ENCODE measurements around the gene TAS2R38.

The TAS2R38 gene

GRCh38 chr7:141960687-141961422 is 12.7 kb downstream of the TAS2R38 start:
- Histone ChIP-seq H3K27me3 (ENCODE audit: control insufficient read depth, insufficient read depth, low read length) (no peaks in the 10 kb centered on the region), H3K9me3 (ENCODE audit: control insufficient read depth, insufficient read depth, low read length) (no peaks in the 10 kb centered on the region), H3K36me3 (ENCODE audit: control insufficient read depth, insufficient read depth, low read length) (no peaks in the 10 kb centered on the region), H3K9ac (ENCODE audit: low read depth, low read length) (no peak overlapping the region), H3K4me3 (ENCODE audit: low read depth, low read length) (no peak overlapping the region), H3K4me1 (ENCODE audit: control insufficient read depth, insufficient read depth, low read length) (no peaks in the 10 kb centered on the region)

DNA sequence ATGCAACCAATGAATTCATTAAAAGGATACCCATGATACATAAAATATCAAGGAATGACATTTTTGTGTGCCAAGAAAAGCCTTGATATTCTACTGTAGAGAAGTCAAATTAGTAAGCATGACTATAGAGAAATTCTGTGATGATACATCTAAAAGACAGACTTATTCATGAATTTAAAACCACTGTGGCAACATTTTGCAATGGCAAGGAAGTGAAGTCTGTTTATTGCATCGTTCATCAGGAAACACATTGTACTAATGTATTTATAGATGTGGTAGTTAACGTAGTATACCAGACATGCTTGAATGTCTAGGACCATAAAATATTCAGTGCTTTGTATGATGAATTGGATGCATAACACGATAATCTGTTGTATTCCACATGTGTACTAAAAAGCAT is 17.5 kb downstream of the TAS2R38 start:
- no peaks in the 10 kb centered on the region for H3K9me3 ChIP-seq (ENCODE audit: control insufficient read depth, insufficient read depth, low read length)
- peaks cover 6% of the 10 kb centered on the region for H3K4me1 ChIP-seq (ENCODE audit: control insufficient read depth, insufficient read depth, low read length)
- no peaks in the 10 kb centered on the region for H3K27me3 ChIP-seq (ENCODE audit: control insufficient read depth, insufficient read depth, low read length)
- no peaks in the 10 kb centered on the region for H3K36me3 ChIP-seq (ENCODE audit: control insufficient read depth, insufficient read depth, low read length)
- no peak overlapping the region for H3K9ac ChIP-seq (ENCODE audit: low read depth, low read length)
- H3K4me3 ChIP-seq (ENCODE audit: low read depth, low read length) = no peak overlapping the region

- H3K27me3 ChIP-seq (ENCODE audit: control insufficient read depth, insufficient read depth, low read length) = no peaks in the 10 kb centered on the region
- H3K4me1 ChIP-seq (ENCODE audit: control insufficient read depth, insufficient read depth, low read length) = peaks cover 6% of the 10 kb centered on the region
- no peaks in the 10 kb centered on the region for H3K9me3 ChIP-seq (ENCODE audit: control insufficient read depth, insufficient read depth, low read length)
- H3K9ac ChIP-seq (ENCODE audit: low read depth, low read length) = no peak overlapping the region
- no peak overlapping the region for H3K4me3 ChIP-seq (ENCODE audit: low read depth, low read length)
- no peaks in the 10 kb centered on the region for H3K36me3 ChIP-seq (ENCODE audit: control insufficient read depth, insufficient read depth, low read length)
Observed at GRCh38 chr7:141954334-141954733, 19.2 kb downstream of the TAS2R38 start.

DNA sequence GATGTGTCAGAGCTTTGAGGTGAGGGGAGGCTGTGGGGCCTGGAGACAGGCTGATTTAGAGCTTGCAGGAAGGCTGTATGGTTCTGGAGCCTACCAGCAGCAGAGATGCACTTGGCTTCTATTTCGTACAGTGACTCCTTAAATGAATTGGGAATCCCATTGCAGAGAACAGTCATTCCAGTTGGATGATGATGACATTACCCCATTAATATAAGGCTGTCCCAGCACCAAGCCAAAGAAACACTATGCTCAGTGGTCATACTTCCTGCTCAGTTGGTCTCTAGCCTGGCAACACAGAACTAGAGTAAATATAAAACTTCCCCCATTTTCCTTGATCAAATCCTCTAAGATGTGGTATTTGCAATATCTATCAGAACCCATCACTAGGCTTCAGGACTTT is 21.1 kb downstream of the TAS2R38 start:
- Histone ChIP-seq H3K27me3 (ENCODE audit: control insufficient read depth, insufficient read depth, low read length) (no peaks in the 10 kb centered on the region), H3K9me3 (ENCODE audit: control insufficient read depth, insufficient read depth, low read length) (no peaks in the 10 kb centered on the region), H3K4me1 (ENCODE audit: control insufficient read depth, insufficient read depth, low read length) (peaks cover 6% of the 10 kb centered on the region), H3K4me3 (ENCODE audit: low read depth, low read length) (no peak overlapping the region), H3K36me3 (ENCODE audit: control insufficient read depth, insufficient read depth, low read length) (no peaks in the 10 kb centered on the region), H3K9ac (ENCODE audit: low read depth, low read length) (no peak overlapping the region)

GRCh38 chr7:141950806-141951205 is 22.8 kb downstream of the TAS2R38 start:
- Histone ChIP-seq H3K9me3 (ENCODE audit: control insufficient read depth, insufficient read depth, low read length) (no peaks in the 10 kb centered on the region), H3K27me3 (ENCODE audit: control insufficient read depth, insufficient read depth, low read length) (no peaks in the 10 kb centered on the region), H3K4me1 (ENCODE audit: control insufficient read depth, insufficient read depth, low read length) (peaks cover 6% of the 10 kb centered on the region), H3K9ac (ENCODE audit: low read depth, low read length) (no peak overlapping the region), H3K4me3 (ENCODE audit: low read depth, low read length) (no peak overlapping the region), H3K36me3 (ENCODE audit: control insufficient read depth, insufficient read depth, low read length) (no peaks in the 10 kb centered on the region)

DNA sequence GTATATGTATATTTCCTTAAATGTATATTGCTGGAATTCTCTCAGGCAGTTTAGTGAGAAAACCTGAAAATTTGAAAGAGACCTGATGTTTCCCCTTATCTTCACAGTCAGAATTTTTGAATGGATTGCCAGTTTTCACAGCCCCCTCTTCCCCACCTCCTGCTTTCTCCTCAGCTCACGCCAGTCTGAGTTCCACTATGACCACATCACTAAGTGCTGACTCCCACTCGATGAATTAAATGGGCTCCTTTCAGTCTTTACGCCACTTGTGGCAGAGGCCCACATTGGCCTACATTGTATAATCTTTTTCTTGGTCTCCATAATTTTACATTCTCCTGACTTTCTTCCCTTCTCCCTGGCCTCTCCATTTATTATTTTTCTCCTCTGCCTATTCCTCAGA is 23.7 kb downstream of the TAS2R38 start:
- no peak overlapping the region for H3K9ac ChIP-seq (ENCODE audit: low read depth, low read length)
- H3K4me1 ChIP-seq (ENCODE audit: control insufficient read depth, insufficient read depth, low read length) = peaks cover 6% of the 10 kb centered on the region
- H3K9me3 ChIP-seq (ENCODE audit: control insufficient read depth, insufficient read depth, low read length) = no peaks in the 10 kb centered on the region
- no peaks in the 10 kb centered on the region for H3K27me3 ChIP-seq (ENCODE audit: control insufficient read depth, insufficient read depth, low read length)
- H3K36me3 ChIP-seq (ENCODE audit: control insufficient read depth, insufficient read depth, low read length) = no peaks in the 10 kb centered on the region
- H3K4me3 ChIP-seq (ENCODE audit: low read depth, low read length) = no peak overlapping the region

GRCh38 chr7:141949451-141949850 is 24.1 kb downstream of the TAS2R38 start:
- Histone ChIP-seq H3K4me1 (ENCODE audit: control insufficient read depth, insufficient read depth, low read length) (peaks cover 4% of the 10 kb centered on the region), H3K27me3 (ENCODE audit: control insufficient read depth, insufficient read depth, low read length) (no peaks in the 10 kb centered on the region), H3K4me3 (ENCODE audit: low read depth, low read length) (no peak overlapping the region), H3K9me3 (ENCODE audit: control insufficient read depth, insufficient read depth, low read length) (no peaks in the 10 kb centered on the region), H3K36me3 (ENCODE audit: control insufficient read depth, insufficient read depth, low read length) (no peaks in the 10 kb centered on the region), H3K9ac (ENCODE audit: low read depth, low read length) (no peak overlapping the region)

DNA sequence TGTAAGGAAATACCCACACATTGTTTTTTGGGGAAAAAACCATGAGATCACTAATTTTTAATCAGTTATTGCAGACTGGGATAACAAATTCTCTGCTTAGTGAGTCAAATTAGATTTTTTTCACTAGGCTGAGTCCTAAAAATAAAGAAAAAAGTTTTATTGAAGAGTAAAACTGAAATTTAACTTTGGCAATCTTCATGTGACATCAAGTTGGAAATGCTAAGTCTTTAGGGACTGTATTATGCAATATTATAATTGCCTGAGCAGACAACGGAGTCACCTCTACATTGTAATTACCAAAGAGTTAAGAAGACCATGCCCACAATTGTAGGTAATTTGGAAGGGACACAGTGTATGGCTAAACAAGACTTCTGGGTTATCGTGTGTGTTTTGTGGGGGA is 24.6 kb downstream of the TAS2R38 start:
- H3K4me3 ChIP-seq (ENCODE audit: low read depth, low read length) = no peak overlapping the region
- no peak overlapping the region for H3K9ac ChIP-seq (ENCODE audit: low read depth, low read length)
- no peaks in the 10 kb centered on the region for H3K9me3 ChIP-seq (ENCODE audit: control insufficient read depth, insufficient read depth, low read length)
- H3K36me3 ChIP-seq (ENCODE audit: control insufficient read depth, insufficient read depth, low read length) = no peaks in the 10 kb centered on the region
- no peaks in the 10 kb centered on the region for H3K4me1 ChIP-seq (ENCODE audit: control insufficient read depth, insufficient read depth, low read length)
- no peaks in the 10 kb centered on the region for H3K27me3 ChIP-seq (ENCODE audit: control insufficient read depth, insufficient read depth, low read length)

DNA sequence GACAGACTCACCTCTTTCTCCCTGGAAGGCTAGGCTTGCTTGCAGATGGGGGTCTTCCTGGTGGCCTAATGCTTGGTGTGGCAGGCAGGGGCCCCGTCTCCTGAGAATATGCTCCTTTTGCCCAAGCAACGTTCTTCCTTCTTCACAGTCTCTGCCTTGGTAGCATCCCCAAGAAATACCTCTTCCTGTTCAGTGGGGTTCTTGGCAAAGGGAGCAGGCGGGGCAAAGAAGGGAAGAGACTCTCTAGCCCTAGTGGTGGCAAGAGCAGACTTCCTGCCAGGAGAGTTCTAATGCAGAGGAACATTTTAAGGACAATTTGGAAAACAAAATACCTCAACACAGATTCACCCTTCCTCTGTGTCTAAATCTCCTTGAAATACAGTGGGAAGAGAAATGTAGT is 26.8 kb downstream of the TAS2R38 start, which contains the start of gene CLEC5A:
Gene CLEC5A, minus strand, starts transcription at position 179 of the 400 bp plus-strand sequence. CDS start 682 bp downstream, outside the sequence.
- H3K4me3 ChIP-seq (ENCODE audit: low read depth, low read length) = no peak within 1 kb of the TSS
- no peaks in the 10 kb centered on the region for H3K36me3 ChIP-seq (ENCODE audit: control insufficient read depth, insufficient read depth, low read length)
- H3K9me3 ChIP-seq (ENCODE audit: control insufficient read depth, insufficient read depth, low read length) = no peaks in the 10 kb centered on the region
- H3K9ac ChIP-seq (ENCODE audit: low read depth, low read length) = no peak within 1 kb of the TSS
- H3K4me1 ChIP-seq (ENCODE audit: control insufficient read depth, insufficient read depth, low read length) = no peaks in the 10 kb centered on the region
- H3K27me3 ChIP-seq (ENCODE audit: control insufficient read depth, insufficient read depth, low read length) = no peaks in the 10 kb centered on the region

DNA sequence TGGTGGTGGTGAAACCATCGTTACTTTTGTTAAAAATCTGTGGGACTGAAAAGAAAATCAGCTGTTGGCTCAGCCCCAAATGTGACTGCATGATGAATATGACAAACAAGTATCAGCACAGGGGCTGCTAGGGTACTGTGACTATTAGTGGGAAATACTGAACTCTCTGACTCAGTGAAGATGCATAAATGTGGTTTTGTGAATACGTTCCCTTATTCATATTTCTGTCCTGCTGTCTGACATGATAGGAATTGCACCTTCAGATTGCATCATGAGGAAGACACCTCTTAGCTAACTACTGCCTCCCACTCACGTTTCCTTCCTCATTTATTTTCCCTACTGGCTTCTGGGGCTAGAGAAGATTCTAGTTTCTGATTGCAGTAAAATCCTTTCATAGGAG is 28.2 kb downstream of the TAS2R38 start:
- Histone ChIP-seq H3K4me3 (ENCODE audit: low read depth, low read length) (no peak overlapping the region), H3K36me3 (ENCODE audit: control insufficient read depth, insufficient read depth, low read length) (no peaks in the 10 kb centered on the region), H3K4me1 (ENCODE audit: control insufficient read depth, insufficient read depth, low read length) (no peaks in the 10 kb centered on the region), H3K9me3 (ENCODE audit: control insufficient read depth, insufficient read depth, low read length) (no peaks in the 10 kb centered on the region), H3K9ac (ENCODE audit: low read depth, low read length) (no peak overlapping the region), H3K27me3 (ENCODE audit: control insufficient read depth, insufficient read depth, low read length) (no peaks in the 10 kb centered on the region)

DNA sequence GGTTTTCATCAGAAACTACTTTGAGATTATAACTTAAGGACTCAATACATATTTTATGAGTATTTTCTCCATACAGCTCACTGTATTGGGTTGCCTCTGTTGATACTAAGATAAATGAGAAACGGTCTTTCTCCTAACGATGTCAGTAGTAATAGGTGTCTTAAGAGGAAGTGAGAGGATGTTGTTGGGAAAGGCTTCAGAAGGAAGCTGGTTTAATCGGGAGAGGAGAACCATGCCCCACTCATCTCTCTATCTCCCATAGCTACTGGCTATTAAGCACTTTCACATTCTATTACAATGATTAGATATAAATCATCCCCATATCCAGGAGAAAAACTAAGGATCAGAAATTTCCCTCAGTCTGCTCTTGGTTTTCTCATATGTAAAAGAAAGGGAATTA is 28.8 kb downstream of the TAS2R38 start:
- no peaks in the 10 kb centered on the region for H3K4me1 ChIP-seq (ENCODE audit: control insufficient read depth, insufficient read depth, low read length)
- H3K9me3 ChIP-seq (ENCODE audit: control insufficient read depth, insufficient read depth, low read length) = no peaks in the 10 kb centered on the region
- no peaks in the 10 kb centered on the region for H3K27me3 ChIP-seq (ENCODE audit: control insufficient read depth, insufficient read depth, low read length)
- no peaks in the 10 kb centered on the region for H3K36me3 ChIP-seq (ENCODE audit: control insufficient read depth, insufficient read depth, low read length)
- no peak overlapping the region for H3K9ac ChIP-seq (ENCODE audit: low read depth, low read length)
- H3K4me3 ChIP-seq (ENCODE audit: low read depth, low read length) = no peak overlapping the region

- Histone ChIP-seq H3K36me3 (ENCODE audit: control insufficient read depth, insufficient read depth, low read length) (no peaks in the 10 kb centered on the region), H3K4me3 (ENCODE audit: low read depth, low read length) (no peak overlapping the region), H3K9me3 (ENCODE audit: control insufficient read depth, insufficient read depth, low read length) (no peaks in the 10 kb centered on the region), H3K9ac (ENCODE audit: low read depth, low read length) (no peak overlapping the region), H3K4me1 (ENCODE audit: control insufficient read depth, insufficient read depth, low read length) (no peaks in the 10 kb centered on the region), H3K27me3 (ENCODE audit: control insufficient read depth, insufficient read depth, low read length) (no peaks in the 10 kb centered on the region)
Observed at GRCh38 chr7:141943846-141944245, 29.7 kb downstream of the TAS2R38 start.

Data from iPS-15b (cell line).